Endothelial cell (in vitro differentiated cells): ENCODE measurements around the gene CHAC1. TPM values are rescaled to one million over a fixed set of nuclear protein-coding genes. Genes with fewer than 3 reads are reported as not detected.

Experiments
- DNase-seq: peaks from one replicate; pipeline ENCODE4 v3.0.0; 2021; ENCODE audit warnings: low spot score
- H3K27ac Mint-ChIP-seq: one replicate; pipeline ENCODE4 v1.8.0; 2021; ENCODE audit warnings: mixed read lengths, inconsistent platforms; ENCODE audit not compliant: unreplicated experiment
- H3K27me3 Mint-ChIP-seq: one replicate; pipeline ENCODE4 v1.8.0; 2021; ENCODE audit warnings: mild to moderate bottlenecking, moderate library complexity, mixed read lengths, inconsistent platforms; ENCODE audit not compliant: unreplicated experiment
- H3K36me3 Mint-ChIP-seq: one replicate; pipeline ENCODE4 v1.8.0; 2021; ENCODE audit warnings: mild to moderate bottlenecking, low read depth, mixed read lengths, inconsistent platforms; ENCODE audit not compliant: unreplicated experiment
- H3K4me1 Mint-ChIP-seq: one replicate; pipeline ENCODE4 v1.8.0; 2021; ENCODE audit warnings: mild to moderate bottlenecking, mixed read lengths, inconsistent platforms; ENCODE audit not compliant: unreplicated experiment
- H3K4me3 Mint-ChIP-seq: one replicate; pipeline ENCODE4 v1.8.0; 2021; ENCODE audit warnings: mild to moderate bottlenecking, mixed read lengths, inconsistent platforms; ENCODE audit not compliant: unreplicated experiment
- H3K9me3 Mint-ChIP-seq: one replicate; pipeline ENCODE4 v1.8.0; 2021; ENCODE audit warnings: mixed read lengths, inconsistent platforms; ENCODE audit not compliant: unreplicated experiment
- CTCF ChIP-seq: fragments of 200-600 bp; sonication (generic); IDR thresholded peaks from one replicate; pipeline ENCODE4 v1.5.0; 2021; ENCODE audit warnings: antibody characterized with exemption; ENCODE audit not compliant: unreplicated experiment
- total RNA-seq: library from RNA; stranded (reverse); fragmentation: NEBNext Ultra II Directional; extraction: Animal tissue kit (Norgen Biotek cat#: 25700); gene quantifications from one replicate; pipeline ENCODE4 v1.2.1, GENCODE V29; 2021; ENCODE audit not compliant: unreplicated experiment

CHAC1 gene
- total RNA-seq, 1 donor from 2014 or later, result 16.4 TPM

- H3K9me3 Mint-ChIP-seq, result no peaks in the 10 kb centered on the region
- H3K27ac Mint-ChIP-seq, result no peak overlapping the region
- no peak for DNase-seq
- no peak overlapping the region for H3K4me3 Mint-ChIP-seq
- H3K36me3 Mint-ChIP-seq, result peaks cover 43% of the 10 kb centered on the region
- no peak for TF ChIP-seq CTCF
- H3K4me1 Mint-ChIP-seq, result peaks cover 37% of the 10 kb centered on the region
- H3K27me3 Mint-ChIP-seq, result peaks cover 16% of the 10 kb centered on the region
Measured at GRCh38 chr15:40978141-40978540, 24.9 kb downstream of the CHAC1 start.

- Mint-ChIP-seq H3K27ac (no peak overlapping the region), H3K4me1 (peaks cover 41% of the 10 kb centered on the region), H3K36me3 (peaks cover 48% of the 10 kb centered on the region), H3K27me3 (peaks cover 16% of the 10 kb centered on the region), H3K4me3 (no peak overlapping the region), H3K9me3 (no peaks in the 10 kb centered on the region)
- DNase-seq, result no peak
- TF ChIP-seq CTCF, result no peak
Measured at GRCh38 chr15:40978562-40978961, 25.3 kb downstream of the CHAC1 start.

GRCh38 chr15:40981186-40981585 lies 27.9 kb downstream of the CHAC1 start:
- Mint-ChIP-seq H3K36me3 (peaks cover 54% of the 10 kb centered on the region), H3K9me3 (no peaks in the 10 kb centered on the region), H3K4me3 (peak overlapping the region; percentile 13), H3K27ac (peak overlapping the region; percentile 38), H3K4me1 (peaks cover 42% of the 10 kb centered on the region), H3K27me3 (peaks cover 15% of the 10 kb centered on the region)
- TF ChIP-seq CTCF, result no peak
- DNase-seq, result no peak

GRCh38 chr15:40982855-40983254 lies 29.6 kb downstream of the CHAC1 start:
- DNase-seq, result peak; percentile 72
- H3K4me3 Mint-ChIP-seq, result peak overlapping the region; percentile 29
- H3K27me3 Mint-ChIP-seq, result peaks cover 11% of the 10 kb centered on the region
- peak overlapping the region; percentile 99 for H3K27ac Mint-ChIP-seq
- peaks cover 25% of the 10 kb centered on the region for H3K4me1 Mint-ChIP-seq
- peaks cover 59% of the 10 kb centered on the region for H3K36me3 Mint-ChIP-seq
- TF ChIP-seq CTCF, result no peak
- no peaks in the 10 kb centered on the region for H3K9me3 Mint-ChIP-seq

GRCh38 chr15:40984406-40984805 lies 31.1 kb downstream of the CHAC1 start:
- Mint-ChIP-seq H3K27me3 (peaks cover 11% of the 10 kb centered on the region), H3K4me1 (peaks cover 22% of the 10 kb centered on the region), H3K36me3 (peaks cover 57% of the 10 kb centered on the region), H3K27ac (no peak overlapping the region), H3K9me3 (no peaks in the 10 kb centered on the region), H3K4me3 (no peak overlapping the region)
- no peak for DNase-seq
- TF ChIP-seq CTCF, result no peak
